NOMO-1 treated with DMSO at 0.1 percent for 48 hours (cell line): ENCODE measurements around the gene PHIP.
"Not testable (repeated sequence)": the region's sequence is repeated elsewhere in the genome, so short reads cannot be mapped to it uniquely, and the experiment has no call there.

Experiments used
- DNase-seq: peaks from one replicate; lab custom pipeline; 2025; ENCODE audit not compliant: unreplicated experiment; lab: John Stamatoyannopoulos, UW

The PHIP gene

DNA sequence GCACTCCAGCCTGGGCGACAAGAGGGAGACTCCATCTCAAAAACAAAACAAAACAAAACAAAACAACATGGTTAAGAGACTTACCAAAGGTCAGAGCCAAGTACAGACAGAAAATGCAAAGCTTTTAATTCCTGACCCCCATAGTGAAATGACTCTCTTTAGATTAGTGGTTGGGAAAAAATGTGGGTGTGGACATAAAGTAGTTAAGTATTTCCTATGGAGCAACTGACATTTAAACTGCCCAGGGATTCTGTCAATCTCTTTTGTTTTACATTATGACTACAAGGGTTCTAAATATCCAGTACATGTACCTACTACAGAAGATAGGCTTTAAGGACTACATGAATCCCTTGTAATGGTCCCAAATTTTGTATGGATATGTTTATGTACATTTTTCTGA, 135.6 kb downstream of the PHIP start:
- no peak for DNase-seq

DNA sequence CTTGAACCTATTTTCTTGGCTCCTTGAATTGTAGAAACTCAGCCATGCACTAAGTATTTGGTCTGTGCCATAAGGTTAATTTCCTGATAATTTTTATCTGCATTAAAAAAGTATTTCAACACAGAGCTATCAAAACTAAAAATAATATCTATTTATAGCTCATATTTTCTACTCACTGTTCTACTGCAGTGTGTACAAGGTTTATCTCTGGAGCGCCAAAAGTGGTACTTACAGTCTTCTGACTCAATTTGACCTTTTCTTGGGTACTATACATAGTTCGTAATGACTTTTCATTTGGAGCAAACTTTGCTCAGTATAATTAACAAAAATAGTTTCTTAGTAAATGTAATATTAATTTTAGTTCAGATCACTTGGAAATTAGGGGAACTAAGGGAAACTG, 141.5 kb downstream of the PHIP start:
- no peak for DNase-seq

DNA sequence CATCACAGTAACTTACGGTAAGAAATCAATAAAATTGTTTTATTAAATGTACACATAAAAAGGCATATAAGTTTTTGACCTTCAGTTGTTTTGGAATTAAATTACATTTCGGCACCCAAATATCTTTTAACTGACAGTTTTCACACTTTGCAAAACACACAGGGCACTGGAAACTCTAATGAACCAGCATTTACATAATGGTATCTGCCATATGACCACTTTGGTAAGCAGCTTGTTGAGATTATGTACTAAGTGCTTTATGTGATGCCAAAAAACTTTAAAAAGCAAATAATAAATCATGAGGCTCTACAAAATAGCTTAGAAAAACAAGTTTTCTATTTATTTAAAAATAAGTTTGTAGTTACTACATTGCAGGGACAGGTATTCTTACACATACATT, 142.5 kb downstream of the PHIP start:
- DNase-seq: no peak

DNA sequence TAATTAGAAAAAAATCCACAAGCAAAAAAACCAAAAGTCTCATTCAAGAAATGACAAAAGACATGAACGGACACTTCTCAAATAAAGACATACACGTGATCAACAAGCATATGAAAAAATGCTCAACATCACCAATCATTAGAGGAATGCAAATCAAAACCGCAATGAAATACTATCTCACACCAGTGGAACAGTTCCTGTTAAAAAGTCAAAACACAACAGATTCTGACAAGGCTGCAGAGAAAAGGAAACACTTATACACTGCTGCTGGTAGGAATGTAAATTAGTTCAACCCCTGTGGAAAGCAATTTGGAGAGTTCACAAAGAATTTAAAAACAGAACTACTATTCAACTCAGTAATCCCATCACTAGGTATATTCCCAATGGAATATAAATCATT, 152.7 kb downstream of the PHIP start:
- no peak for DNase-seq

DNA sequence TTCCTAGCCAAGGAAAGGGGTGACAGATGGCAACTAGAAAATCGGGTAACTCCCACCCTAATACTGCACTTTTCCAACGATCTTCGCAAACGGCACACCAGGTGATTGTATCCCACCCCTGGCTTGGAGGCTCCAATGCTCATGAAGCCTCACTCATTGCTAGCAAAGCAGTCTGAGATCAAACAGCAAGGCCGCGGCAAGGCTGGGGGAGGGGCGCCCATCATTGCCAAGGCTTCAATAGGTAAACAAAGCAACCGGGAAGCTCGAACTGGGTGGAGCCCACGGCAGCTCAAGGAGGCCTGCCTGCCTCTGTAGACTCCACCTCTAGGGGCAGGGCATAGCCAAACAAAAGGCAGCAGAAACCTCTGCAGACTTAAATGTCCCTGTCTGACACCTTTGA, 156.9 kb downstream of the PHIP start:
- not testable (repeated sequence) for DNase-seq

DNA sequence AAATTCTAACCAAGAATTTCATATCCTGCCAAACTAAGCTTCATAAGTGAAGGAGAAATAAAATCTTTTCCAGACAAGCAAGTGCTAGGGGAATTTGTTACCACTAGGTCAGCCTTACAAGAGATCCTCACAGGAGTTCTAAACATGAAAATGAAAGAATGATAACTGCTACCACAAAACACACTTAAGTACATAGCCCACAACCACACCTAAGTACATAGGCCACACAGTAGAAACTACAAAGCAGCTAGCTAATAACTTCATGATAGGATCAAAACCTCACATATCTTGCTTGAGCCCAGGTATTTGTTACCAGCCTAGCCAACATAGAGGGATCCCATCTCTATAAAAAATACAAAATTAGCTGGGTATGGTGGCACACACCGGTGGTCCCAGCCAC, 160.3 kb downstream of the PHIP start:
- DNase-seq: no peak

DNA sequence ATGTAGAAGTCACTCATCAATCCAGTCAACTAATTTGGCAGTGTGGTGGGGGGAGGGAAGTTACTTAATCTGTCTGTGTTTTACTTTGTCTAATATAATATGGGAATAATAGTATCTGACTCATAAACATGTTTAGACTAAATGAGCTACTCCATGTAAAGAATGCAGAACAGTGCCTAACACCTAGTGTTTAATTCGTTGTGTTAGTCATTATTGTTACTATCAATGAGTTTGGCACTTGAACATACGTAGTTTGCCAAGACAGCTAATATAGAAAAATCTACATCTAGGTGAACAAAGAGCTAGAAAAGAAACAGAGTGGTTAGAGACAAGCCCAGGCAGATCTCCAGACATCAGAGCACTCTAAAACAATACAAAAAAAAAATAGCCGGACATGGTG, 161.6 kb downstream of the PHIP start:
- no peak for DNase-seq

DNA sequence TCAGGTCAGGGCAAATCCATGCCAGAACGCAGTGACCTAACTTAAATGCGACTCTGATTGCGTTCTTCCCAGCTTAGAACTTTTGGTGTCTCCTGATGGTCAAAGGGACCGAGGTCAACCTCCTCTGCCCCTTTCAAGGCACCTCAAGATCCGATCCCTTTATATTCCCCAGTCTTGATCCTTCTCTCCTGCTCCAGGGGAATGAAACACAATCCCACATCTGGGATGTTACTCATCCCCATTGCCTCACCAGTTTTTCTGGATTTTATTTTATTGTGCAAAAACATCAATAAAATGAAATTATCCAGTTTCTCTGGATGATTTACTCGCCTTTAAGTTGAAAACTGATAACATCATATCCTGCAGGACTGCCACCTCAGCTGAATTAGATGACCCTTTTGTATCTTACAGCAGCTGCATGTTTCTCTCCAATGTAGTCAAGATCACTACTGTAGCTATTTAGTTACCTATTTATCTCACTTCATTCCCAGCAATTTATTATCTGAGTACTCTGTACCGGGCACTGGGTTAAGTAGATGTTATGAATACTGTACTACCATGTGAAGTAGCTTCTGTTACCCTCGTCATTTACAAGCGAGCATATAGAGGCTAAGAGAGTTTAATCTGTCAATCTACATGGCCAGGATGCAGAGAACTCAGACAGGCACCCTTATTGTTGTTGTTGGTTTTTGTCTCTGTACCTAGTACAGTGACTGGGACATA, 166.7 kb downstream of the PHIP start:
- no peak for DNase-seq

DNA sequence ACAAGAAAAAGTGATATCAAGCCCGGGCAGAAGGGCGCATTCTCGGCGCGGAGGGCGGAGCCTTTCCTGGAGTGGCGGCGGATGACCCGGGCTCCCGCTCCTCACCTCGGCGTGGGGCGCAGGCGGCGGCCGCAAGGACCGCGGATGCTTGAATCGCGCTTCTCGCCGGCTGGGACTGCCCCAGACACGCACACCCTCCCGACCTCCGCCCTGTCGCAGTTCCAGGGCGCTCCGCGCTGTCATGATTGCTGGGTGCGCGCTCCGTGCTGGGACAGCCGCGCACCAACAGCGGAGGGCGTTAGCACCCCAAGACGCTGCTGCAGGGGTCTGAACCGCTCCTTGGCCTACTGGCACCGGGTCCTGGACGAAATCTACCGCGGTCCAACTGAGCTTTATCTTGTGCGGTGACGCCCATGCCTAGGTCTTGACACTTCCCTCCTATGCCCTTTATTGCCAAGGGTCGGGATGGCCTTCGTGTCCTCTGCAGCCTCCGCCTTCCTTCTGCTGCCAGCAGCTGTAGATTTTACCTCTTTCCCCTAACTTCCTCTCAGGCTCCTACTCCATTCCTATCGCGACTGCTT, 167.4 kb downstream of the PHIP start:
- peak; percentile 7 for DNase-seq

DNA sequence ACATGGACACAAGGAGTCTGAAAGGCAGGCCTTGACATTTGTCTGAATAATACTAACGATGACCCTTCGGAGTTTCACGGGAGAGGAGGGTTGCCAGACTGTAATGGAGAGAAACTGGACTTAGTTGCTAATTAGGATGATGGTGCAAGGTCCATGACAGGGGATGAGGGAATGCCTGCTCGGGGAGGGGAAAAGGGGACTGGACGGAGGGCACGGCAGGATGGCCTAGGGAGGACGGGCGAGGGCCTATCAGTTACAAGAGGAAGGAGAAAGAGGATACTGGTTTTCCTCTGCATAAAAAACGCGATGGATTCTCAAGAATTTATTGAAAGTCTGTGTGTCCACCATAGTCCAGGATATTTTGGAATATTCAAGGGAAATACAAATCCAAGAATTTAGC, 168.0 kb downstream of the PHIP start:
- no peak for DNase-seq

DNA sequence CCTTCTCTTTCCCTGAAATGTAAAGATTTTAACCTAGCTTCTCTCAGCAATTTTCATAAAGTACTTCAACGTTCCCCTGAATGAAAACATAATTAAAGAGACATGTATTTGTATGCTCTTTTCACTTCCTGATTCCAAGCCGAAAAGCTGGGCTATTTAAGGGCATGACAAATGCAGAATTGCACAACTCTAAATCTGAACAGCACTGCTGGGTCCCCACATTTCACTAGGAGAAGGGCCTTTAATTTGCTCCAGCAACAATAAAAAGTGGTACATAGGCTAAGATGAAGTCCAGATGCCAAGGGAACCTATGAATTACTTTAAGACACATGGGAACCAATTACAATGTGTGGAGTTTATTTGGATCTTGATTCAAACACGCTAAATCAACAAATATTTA, 168.7 kb downstream of the PHIP start:
- DNase-seq: peak; percentile 91

DNA sequence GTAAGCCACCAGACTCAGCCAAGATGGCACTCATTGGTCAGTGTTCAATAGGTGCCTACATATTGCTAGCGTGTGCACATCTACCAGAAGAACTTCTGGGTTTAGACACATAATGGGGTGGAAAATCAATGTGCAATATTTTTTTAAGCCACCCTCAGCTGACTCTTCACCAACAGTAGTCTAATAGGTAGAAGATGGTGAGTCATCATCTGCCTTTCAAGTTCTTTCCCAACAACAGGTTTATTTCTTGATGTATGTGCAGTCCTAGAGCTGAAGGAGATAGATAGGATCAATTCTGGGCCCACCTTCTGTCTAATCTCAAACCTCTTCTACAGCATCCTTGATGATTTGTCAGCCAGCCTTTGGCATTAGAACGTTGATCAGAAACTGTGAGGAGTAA, 169.4 kb downstream of the PHIP start:
- DNase-seq: peak; percentile 10

DNA sequence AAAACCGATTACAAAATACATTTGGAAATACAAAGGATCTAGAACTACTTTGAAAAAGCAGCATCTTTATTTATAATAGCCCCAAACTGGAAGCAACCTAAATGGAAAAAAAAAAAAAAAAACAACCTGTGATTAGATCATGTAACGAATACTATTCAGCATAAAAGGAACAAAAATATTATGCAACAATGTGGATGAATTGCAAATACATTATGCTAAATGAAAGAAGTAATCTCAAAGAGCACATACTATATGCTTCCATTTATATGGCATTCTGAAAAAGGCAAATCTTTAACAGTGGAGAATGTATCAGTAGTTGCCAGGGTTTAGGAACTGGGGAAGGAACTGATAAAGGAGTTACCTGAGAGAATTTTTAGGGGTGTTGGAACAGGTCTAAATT, 181.8 kb downstream of the PHIP start:
- peak; percentile 10 for DNase-seq

DNA sequence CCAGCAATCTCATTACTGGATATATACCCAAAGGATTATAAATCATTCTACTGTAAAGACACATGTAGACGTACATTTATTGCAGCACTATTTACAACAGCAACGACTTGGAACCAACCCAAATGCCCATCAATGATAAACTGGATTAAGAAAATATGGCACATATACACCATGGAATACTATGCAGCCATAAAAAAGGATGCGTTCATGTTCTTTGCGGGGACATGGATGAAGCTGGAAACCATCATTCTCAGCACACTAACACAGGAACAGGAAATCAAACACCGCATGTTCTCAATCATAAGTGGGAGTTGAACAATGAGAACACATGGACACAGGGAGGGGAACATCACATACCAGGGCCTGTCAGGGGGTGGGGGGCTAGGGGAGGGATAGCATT, 188.2 kb downstream of the PHIP start:
- DNase-seq: not testable (repeated sequence)
